K562 (cell line): ENCODE data around the gene RNF26. TPM values are rescaled to one million over a fixed set of nuclear protein-coding genes. Genes with fewer than 3 reads are reported as not detected.

Source experiments
- ATAC-seq: fragments of 200-7000 bp; cut with Tn5 transposase; 3 replicates; pipeline ENCODE4 v1.9.1; 2020; ENCODE audit warnings: moderate library complexity
- BruUV-seq: library from RNA; stranded (reverse); fragments of 400-500 nt; replicated peaks from 2 replicates; lab custom pipeline; 2021; lab: Mats Ljungman, UMichigan
- CTCF ChIA-PET: fragments of 300-600 bp; formaldehyde crosslinking; extraction: SDS; loops from one replicate; lab custom pipeline; 2021; ENCODE audit warnings: low intra/inter-chr PET ratio; lab: Yijun Ruan, JAX
- POLR2A ChIA-PET: fragments of 300-600, 350-650 bp; sonication (Branson Sonifier 250); formaldehyde crosslinking; extraction: SDS; loops from one replicate; lab custom pipeline; 2021; ENCODE audit warnings: antibody characterized with exemption, inconsistent platforms; lab: Yijun Ruan, JAX
- DNase-seq, 4 experiments: peaks; one replicate each; pipeline versions ENCODE4 v3.0.0 to v3.0.0-alpha.2; 2011 to 2018; ENCODE audit warnings: low spot score in 3 of 4, mixed read lengths in 3 of 4; ENCODE audit errors: extremely low read depth in 1 of 4
- FAIRE-seq: peaks from 2 replicates; lab custom pipeline; 2011; peaks lifted over from hg19 to GRCh38; lab: Jason Lieb, UNC
- H2AFZ ChIP-seq: 2 replicates; pipeline ENCODE4 v1.6.0; 2011; ENCODE audit warnings: low read depth, low read length, control low read depth, inconsistent platforms
- H3K27ac ChIP-seq: fragments of 200-600 bp; 3 replicates; pipeline ENCODE4 v1.8.0; 2011; ENCODE audit warnings: low read depth, mild to moderate bottlenecking, control low read depth, inconsistent platforms, low read length, moderate library complexity, mixed read lengths; ENCODE audit errors: extremely low read depth
- H3K27me3 ChIP-seq, 2 experiments: fragments of 300-600 bp in 1 of 2; 2 replicates in 1 of 2; 3 replicates in 1 of 2; pipeline versions ENCODE4 v1.6.0 to v1.8.0; 2011; ENCODE audit warnings: inconsistent platforms in 2 of 2, low read length in 2 of 2, mild to moderate bottlenecking in 1 of 2, mixed read lengths in 1 of 2, moderate library complexity in 1 of 2; ENCODE audit not compliant: control insufficient read depth in 2 of 2, insufficient read depth in 2 of 2
- H3K36me3 ChIP-seq: fragments of 300-600 bp; 3 replicates; pipeline ENCODE4 v1.8.0; 2011; ENCODE audit warnings: mild to moderate bottlenecking, low read length, inconsistent platforms; ENCODE audit not compliant: control insufficient read depth, insufficient read depth
- H3K4me1 ChIP-seq, 2 experiments: fragments of 200-600 bp in 1 of 2; replicated peaks in 1 of 2; 2 replicates in 1 of 2; 3 replicates in 1 of 2; pipeline versions ENCODE4 v1.5.1 to v1.8.0; 2011; ENCODE audit warnings: inconsistent platforms in 2 of 2, low read length in 2 of 2, mild to moderate bottlenecking in 1 of 2, mixed read lengths in 1 of 2, moderate library complexity in 1 of 2; ENCODE audit not compliant: control insufficient read depth in 2 of 2, insufficient read depth in 2 of 2
- H3K4me2 ChIP-seq: 2 replicates; pipeline ENCODE4 v1.6.1; 2011; ENCODE audit warnings: low read length, control low read depth, inconsistent platforms, mixed read lengths; ENCODE audit not compliant: insufficient read depth
- H3K4me3 ChIP-seq: fragments of 200-600 bp; sonication (generic), shearing (Covaris generic); 2 replicates; pipeline ENCODE4 v1.5.1; 2016; ENCODE audit warnings: control low read depth, inconsistent platforms
- H3K79me2 ChIP-seq: fragments of 200-600 bp; 3 replicates; pipeline ENCODE4 v1.8.0; 2011; ENCODE audit warnings: low read length, inconsistent platforms; ENCODE audit not compliant: control insufficient read depth, insufficient read depth
- H3K9ac ChIP-seq, 2 experiments: 2 replicates each; pipeline versions ENCODE4 v1.6.0 to v1.6.1; 2011; ENCODE audit warnings: low read depth in 2 of 2, low read length in 2 of 2, control low read depth in 1 of 2, inconsistent platforms in 1 of 2, mild to moderate bottlenecking in 1 of 2, mixed read lengths in 1 of 2; ENCODE audit not compliant: insufficient read depth in 1 of 2
- H3K9me1 ChIP-seq: one replicate; pipeline ENCODE4 v1.6.0; 2011; ENCODE audit warnings: inconsistent platforms, mild to moderate bottlenecking, low read length, moderate library complexity; ENCODE audit not compliant: control insufficient read depth, insufficient read depth
- H3K9me3 ChIP-seq: replicated peaks from 2 replicates; pipeline ENCODE4 v1.5.1; 2011; ENCODE audit warnings: low read depth, low read length, inconsistent platforms; ENCODE audit not compliant: control insufficient read depth, insufficient read depth
- H4K20me1 ChIP-seq: replicated peaks from 2 replicates; pipeline ENCODE4 v1.6.1; 2011; ENCODE audit warnings: low read length, inconsistent platforms, mixed read lengths; ENCODE audit not compliant: control insufficient read depth, insufficient read depth
- AFF4 ChIP-seq: sonication (generic); formaldehyde crosslinking; IDR thresholded peaks from 2 replicates; pipeline ENCODE4 v1.8.0; 2023; ENCODE audit warnings: mild to moderate bottlenecking, missing genetic modification reagents
- CEBPB ChIP-seq: fragments of 450-650 bp; IDR thresholded peaks from 2 replicates; pipeline ENCODE4 v1.6.1; 2016; ENCODE audit warnings: missing genetic modification characterization, missing compliant biosample characterization
- CEBPG ChIP-seq, 3 experiments: fragments of 200-800 bp in 1 of 3; sonication (Bioruptor generic) in 1 of 3; sonication (generic) in 1 of 3; formaldehyde crosslinking in 1 of 3; IDR thresholded peaks in 2 of 3; conservative IDR thresholded peaks in 1 of 3; 2 replicates each; pipeline versions ENCODE4 v1.6.1 to v1.8.0; 2016 to 2022; ENCODE audit warnings: missing compliant biosample characterization in 2 of 3, missing genetic modification characterization in 2 of 3, mild to moderate bottlenecking in 1 of 3, missing genetic modification reagents in 1 of 3
- HNRNPK ChIP-seq: fragments of 200-400 bp; formaldehyde crosslinking; IDR thresholded peaks from one replicate; pipeline ENCODE4 v1.6.1; 2018; ENCODE audit warnings: mild to moderate bottlenecking, low read depth, low read length; ENCODE audit not compliant: poor library complexity, severe bottlenecking
- NFIX ChIP-seq: fragments of 250-450 bp; sonication (Bioruptor Pico); IDR thresholded peaks from 2 replicates; pipeline ENCODE4 v1.4.0; 2020; ENCODE audit warnings: low read depth, mild to moderate bottlenecking, moderate library complexity
- SMARCA5 ChIP-seq: fragments of 450-650 bp; IDR thresholded peaks from 2 replicates; pipeline ENCODE4 v1.6.1; 2016
- ZNF347 ChIP-seq: fragments of 450-650 bp; formaldehyde crosslinking; IDR thresholded peaks from 2 replicates; pipeline ENCODE4 v1.4.0; 2020; ENCODE audit warnings: low read depth, mild to moderate bottlenecking, moderate library complexity
- WGBS: fragments of 100-300 bp; shearing (Covaris generic); methylation state at CpG from one replicate; pipeline ENCODE4 v1.1.6; 2016; ENCODE audit warnings: low coverage, mixed read lengths; ENCODE audit not compliant: insufficient coverage; ENCODE audit errors: missing lambda C conversion rate; 5-methylcytosine and 5-hydroxymethylcytosine counted together
- in situ Hi-C: fragments of 300-500 bp; cut with MboI; formaldehyde crosslinking; loops from 4 replicates; pipeline ENCODE4 v1.15.0; 2018; ENCODE audit warnings: inconsistent platforms, mixed read lengths
- intact Hi-C: fragments of 100-400 bp; cut with micrococcal nuclease; formaldehyde crosslinking; loops from 2 replicates; pipeline ENCODE4 v1.14.2; 2022
- polyA plus RNA-seq, 8 experiments: library from polyadenylated mRNA; depleted of rRNA in 4 of 8; stranded (reverse) in 5 of 8; unstranded in 3 of 8; fragments of >200 nt; fragmentation: Nextera tagmentation in 2 of 8; fragmentation: Illumina TruSeq in 1 of 8; extraction: Ambion mirVana in 2 of 8; extraction: Trizol in 1 of 8; gene quantifications; 2 replicates each; pipeline versions ENCODE4 v1.2.1 to v1.2.3, GENCODE V29; 2011 to 2014; ENCODE audit warnings: inconsistent platforms in 1 of 8, missing spikeins in 1 of 8
- total RNA-seq, 7 experiments: library from RNA; depleted of rRNA in 6 of 7; stranded (reverse); fragments of >200 nt in 6 of 7; fragmentation: Illumina TruSeq in 2 of 7; extraction: Trizol in 2 of 7; gene quantifications; 2 replicates each; pipeline versions ENCODE4 v1.2.1 to v1.2.3, GENCODE V29; 2011 to 2021; ENCODE audit warnings: low replicate concordance in 1 of 7

The RNF26 gene
- total and polyA plus RNA-seq, 9 of the 15 experiments (the other 6 are each of a cell fraction or from before 2014, with no cell fraction given): 5.3 to 53.6 (median 12.7) TPM

GRCh38 chr11:119306373-119306890 is 27.9 kb upstream of the RNF26 start:
- no peak for FAIRE-seq
- BruUV-seq: no TSS peak

More at GRCh38 chr11:119306373-119306890, 27.9 kb upstream of the RNF26 start:
- Histone ChIP-seq H3K27ac (no peak overlapping the region; the same call in 2 of the 3 replicates), H3K36me3 (peaks cover 78% of the 10 kb centered on the region), H2AFZ (no peak overlapping the region), H3K9me3 (no peaks in the 10 kb centered on the region), H3K4me2 (no peak overlapping the region), H4K20me1 (no peaks in the 10 kb centered on the region), H3K9me1 (no peaks in the 10 kb centered on the region), H3K4me1 (peaks cover 0 to 8% of the 10 kb centered on the region in 2 experiments; a peak in 2 of 5 replicates), H3K27me3 (no peaks in the 10 kb centered on the region), H3K79me2 (no peaks in the 10 kb centered on the region), H3K4me3 (no peak overlapping the region), H3K9ac (peak overlapping the region in 1 of 2 experiments; percentile 47; a peak in 1 of 4 replicates)
- ChIA-PET CTCF (no interaction called here), POLR2A (interaction anchor here (0.6 to 2.5 kb wide), 6 partner anchors 10 to 184 kb away, joined by 3 to 14 read pairs (median 3); no protein-coding TSS in a partner anchor)
- intact Hi-C loops (no loop called here), in situ Hi-C loops (no loop called here)
- ATAC-seq (peak; percentile 19; the same call in 2 of the 3 replicates), DNase-seq (no peak)
- no peak for TF ChIP-seq SMARCA5
- TF ChIP-seq ZNF347 (CRISPR knock-in tag): no peak
- peak; percentile 20; the same call in 1 of the 2 replicates for TF ChIP-seq CEBPG (CRISPR knock-in tag; IDR thresholded peaks at IDR 0.05)
- TF ChIP-seq CEBPG (tag; conservative IDR thresholded peaks at IDR 0.05 in 1 of 2, IDR thresholded peaks at IDR 0.05 in 1 of 2): no peak
- TF ChIP-seq AFF4 (CRISPR knock-in tag): no peak
- TF ChIP-seq NFIX: no peak
- no peak for TF ChIP-seq HNRNPK
- peak; percentile 57; the same call in 1 of the 2 replicates for TF ChIP-seq CEBPB (tag)
- 52% methylated on average over 5 of the region's 5 CpGs for WGBS
